Measurements from ENCODE around the gene SERPINB10. TPM values are rescaled to one million over a fixed set of nuclear protein-coding genes. Genes with fewer than 3 reads are reported as not detected.

Gene SERPINB10
- total and polyA plus RNA-seq, 2 experiments from 2014 or later: 0.93 TPM; not detected in 1

DNA sequence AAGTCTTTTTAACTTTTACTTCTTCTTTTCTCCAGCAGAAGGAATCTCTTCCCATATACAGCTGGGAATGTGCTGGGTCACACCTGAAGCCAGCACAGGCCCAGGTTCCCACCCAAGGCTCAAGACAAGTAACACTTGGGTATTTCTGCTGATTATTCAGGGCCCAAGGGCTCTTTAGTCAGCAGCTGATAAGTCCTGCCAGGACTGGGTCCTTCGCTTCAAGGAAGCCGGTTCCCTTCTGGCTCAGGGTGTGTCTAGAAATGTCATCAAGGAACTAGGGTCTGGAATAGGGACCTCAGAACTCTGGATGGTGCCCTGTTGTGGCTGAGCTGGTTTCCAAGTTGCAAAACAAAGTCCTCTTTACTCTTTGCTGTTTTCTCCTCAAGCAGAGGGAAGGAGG lies 47.2 kb upstream of the SERPINB10 start:
- Histone ChIP-seq H3K36me3 (replicated peaks; ENCODE audit: insufficient read depth, low read depth) (no peaks in the 10 kb centered on the region), H2AFZ (no peak overlapping the region), H3K4me3 (no peak overlapping the region), H3K4me1 (ENCODE audit: insufficient read depth) (no peaks in the 10 kb centered on the region), H4K20me1 (ENCODE audit: insufficient read depth, poor library complexity, severe bottlenecking) (no peaks in the 10 kb centered on the region), H3K79me2 (no peaks in the 10 kb centered on the region), H3K9me3 (ENCODE audit: low read depth) (no peaks in the 10 kb centered on the region), H3K27me3 (no peaks in the 10 kb centered on the region), H3K4me2 (no peak overlapping the region), H3K9me2 (replicated peaks; ENCODE audit: insufficient read depth) (no peaks in the 10 kb centered on the region), H3K27ac (no peak overlapping the region)
- TF ChIP-seq EZH2phosphoT487 (IDR thresholded peaks at IDR 0.05; ENCODE audit: low read depth, severe bottlenecking, unreplicated experiment) (no peak), CTCF (IDR thresholded peaks at IDR 0.05; ENCODE audit: poor library complexity) (no peak), EZH2 (IDR thresholded peaks at IDR 0.05; ENCODE audit: borderline replicate concordance) (no peak)
- DNase-seq (ENCODE audit: low spot score): no peak
- WGBS (ENCODE audit: low lambda C conversion rate, missing lambda C conversion rate): 95% methylated on average over 2 of the region's 2 CpGs

DNA sequence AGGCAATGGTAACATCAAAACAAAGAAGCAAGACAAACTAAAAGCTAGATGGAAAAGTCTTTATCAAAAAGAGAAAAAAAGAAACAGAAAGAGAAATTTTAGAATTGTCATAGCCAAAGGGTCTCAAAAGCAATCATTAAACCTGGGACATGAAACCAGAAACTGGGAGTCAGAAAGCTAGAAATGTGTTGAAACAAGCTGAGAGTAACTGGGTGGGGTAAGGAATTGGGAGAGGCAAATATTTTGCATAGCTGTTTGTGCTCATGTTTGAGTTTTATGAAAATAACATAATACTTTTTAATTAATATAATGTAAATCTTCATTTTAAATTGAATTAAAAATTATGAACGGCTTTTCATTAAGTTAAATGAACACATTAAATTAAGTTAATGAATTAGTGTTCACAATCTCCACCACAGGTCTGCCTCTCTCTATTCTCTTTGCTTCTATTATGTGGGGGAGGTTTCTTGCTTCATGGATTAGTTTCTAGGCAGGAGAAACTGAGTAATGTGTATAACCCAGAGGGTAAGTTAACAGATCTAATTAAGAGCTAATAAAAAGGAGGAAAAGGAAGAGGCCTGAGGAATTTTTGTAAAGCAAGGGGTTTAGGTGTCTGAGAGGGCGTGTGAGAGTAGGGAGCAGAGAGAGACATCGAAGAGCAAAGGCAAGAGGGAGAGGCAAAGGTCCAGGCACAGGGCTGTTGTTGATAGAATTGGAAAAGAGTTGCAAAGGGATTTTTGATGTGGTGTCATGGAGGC lies 40.2 kb upstream of the SERPINB10 start:
- TF ChIP-seq CTCF (IDR thresholded peaks at IDR 0.05; ENCODE audit: poor library complexity): no peak
- no peak for TF ChIP-seq EZH2 (IDR thresholded peaks at IDR 0.05; ENCODE audit: borderline replicate concordance)
- no peak for TF ChIP-seq EZH2phosphoT487 (IDR thresholded peaks at IDR 0.05; ENCODE audit: low read depth, severe bottlenecking, unreplicated experiment)
- no peaks in the 10 kb centered on the region for H3K79me2 ChIP-seq
- no peaks in the 10 kb centered on the region for H3K9me2 ChIP-seq (replicated peaks; ENCODE audit: insufficient read depth)
- H3K4me2 ChIP-seq: no peak overlapping the region
- H2AFZ ChIP-seq: no peak overlapping the region
- H3K4me1 ChIP-seq (ENCODE audit: insufficient read depth): no peaks in the 10 kb centered on the region
- DNase-seq (ENCODE audit: low spot score): no peak
- H4K20me1 ChIP-seq (ENCODE audit: insufficient read depth, poor library complexity, severe bottlenecking): no peaks in the 10 kb centered on the region
- H3K27me3 ChIP-seq: no peaks in the 10 kb centered on the region
- WGBS (ENCODE audit: low lambda C conversion rate, missing lambda C conversion rate): 77% methylated on average over 3 of the region's 3 CpGs
- no peaks in the 10 kb centered on the region for H3K9me3 ChIP-seq (ENCODE audit: low read depth)
- no peak overlapping the region for H3K27ac ChIP-seq
- no peak overlapping the region for H3K4me3 ChIP-seq
- no peaks in the 10 kb centered on the region for H3K36me3 ChIP-seq (replicated peaks; ENCODE audit: insufficient read depth, low read depth)

GRCh38 chr18:63868546-63868945 lies 39.2 kb upstream of the SERPINB10 start:
- H3K9me3 ChIP-seq (ENCODE audit: low read depth): no peaks in the 10 kb centered on the region

More at GRCh38 chr18:63868546-63868945, 39.2 kb upstream of the SERPINB10 start:
- Histone ChIP-seq H4K20me1 (ENCODE audit: insufficient read depth, poor library complexity, severe bottlenecking) (no peaks in the 10 kb centered on the region), H3K4me2 (no peak overlapping the region), H3K79me2 (no peaks in the 10 kb centered on the region), H3K4me3 (no peak overlapping the region), H3K9me2 (replicated peaks; ENCODE audit: insufficient read depth) (no peaks in the 10 kb centered on the region), H3K36me3 (replicated peaks; ENCODE audit: insufficient read depth, low read depth) (no peaks in the 10 kb centered on the region), H2AFZ (no peak overlapping the region), H3K4me1 (ENCODE audit: insufficient read depth) (no peaks in the 10 kb centered on the region), H3K27ac (no peak overlapping the region), H3K27me3 (no peaks in the 10 kb centered on the region)
- DNase-seq (ENCODE audit: low spot score): no peak
- TF ChIP-seq EZH2 (IDR thresholded peaks at IDR 0.05; ENCODE audit: borderline replicate concordance): no peak
- TF ChIP-seq EZH2phosphoT487 (IDR thresholded peaks at IDR 0.05; ENCODE audit: low read depth, severe bottlenecking, unreplicated experiment): no peak
- TF ChIP-seq CTCF (IDR thresholded peaks at IDR 0.05; ENCODE audit: poor library complexity): no peak
- WGBS (ENCODE audit: low lambda C conversion rate, missing lambda C conversion rate): 90% methylated on average over 9 of the region's 9 CpGs

Data from hepatocyte (in vitro differentiated cells).